Endothelial cell of umbilical vein (primary cell): ENCODE measurements around the gene MYCBP. TPM values are rescaled to one million over a fixed set of nuclear protein-coding genes. Genes with fewer than 3 reads are reported as not detected.

Experiments
- Bru-seq: library from RNA; stranded (reverse); fragments of 400-500 nt; gene quantifications from one replicate; lab custom pipeline; 2021; lab: Mats Ljungman, UMichigan
- BruChase-seq, 2 experiments: library from RNA; stranded (reverse); fragments of 400-500 nt; gene quantifications; one replicate each; lab custom pipeline; 2021; lab: Mats Ljungman, UMichigan
- BruUV-seq: library from RNA; stranded (reverse); fragments of 400-500 nt; replicated peaks from 2 replicates; lab custom pipeline; 2021; lab: Mats Ljungman, UMichigan
- CTCF ChIA-PET: fragments of 300-600, 350-600 bp; sonication (Branson Sonifier 250); formaldehyde crosslinking; loops from one replicate; lab custom pipeline; 2021; ENCODE audit warnings: antibody characterized with exemption, inconsistent platforms; lab: Charles Lee
- POLR2A ChIA-PET: fragments of 300-600, 350-600 bp; sonication (Branson Sonifier 250); formaldehyde crosslinking; loops from one replicate; lab custom pipeline; 2021; ENCODE audit warnings: antibody characterized with exemption, inconsistent platforms; lab: Charles Lee
- DNase-seq: peaks from one replicate; pipeline ENCODE4 v3.0.0-alpha.2; 2011; ENCODE audit warnings: low read depth, low spot score
- FAIRE-seq: peaks from 2 replicates; lab custom pipeline; 2011; peaks lifted over from hg19 to GRCh38; lab: Jason Lieb, UNC
- H2AFZ ChIP-seq: 2 replicates; pipeline ENCODE4 v1.6.0; 2012; ENCODE audit warnings: low read depth, low read length, control low read depth, inconsistent platforms
- H3K27ac ChIP-seq: 2 replicates; pipeline ENCODE4 v1.5.1; 2011; ENCODE audit warnings: low read depth, mild to moderate bottlenecking, control low read depth, low read length, moderate library complexity; ENCODE audit not compliant: insufficient read depth
- H3K27me3 ChIP-seq, 2 experiments: 2 replicates each; pipeline versions ENCODE4 v1.6.0 to v1.6.1; 2011; ENCODE audit warnings: low read length in 2 of 2, mixed read lengths in 1 of 2; ENCODE audit not compliant: control insufficient read depth in 2 of 2, insufficient read depth in 2 of 2
- H3K36me3 ChIP-seq, 2 experiments: 2 replicates in 1 of 2; 3 replicates in 1 of 2; pipeline ENCODE4 v1.5.1; 2011; ENCODE audit warnings: low read length in 2 of 2, mild to moderate bottlenecking in 1 of 2, moderate library complexity in 1 of 2; ENCODE audit not compliant: control insufficient read depth in 2 of 2, insufficient read depth in 2 of 2; ENCODE audit errors: extremely low read depth in 1 of 2
- H3K4me1 ChIP-seq: 3 replicates; pipeline ENCODE4 v1.5.1; 2011; ENCODE audit warnings: mild to moderate bottlenecking, low read length; ENCODE audit not compliant: control insufficient read depth, insufficient read depth; ENCODE audit errors: extremely low read depth
- H3K4me2 ChIP-seq: 2 replicates; pipeline ENCODE4 v1.6.1; 2011; ENCODE audit warnings: low read length, control low read depth, mixed read lengths; ENCODE audit not compliant: insufficient read depth
- H3K4me3 ChIP-seq, 3 experiments: fragments of 200-600 bp in 1 of 3; sonication (generic), shearing (Covaris generic) in 1 of 3; replicated peaks in 1 of 3; 2 replicates each; pipeline ENCODE4 v1.5.1; 2011 to 2016; ENCODE audit warnings: control low read depth in 3 of 3, low read length in 3 of 3, mild to moderate bottlenecking in 2 of 3, inconsistent platforms in 1 of 3, low read depth in 1 of 3, moderate library complexity in 1 of 3; ENCODE audit not compliant: insufficient read depth in 1 of 3
- H3K79me2 ChIP-seq: 2 replicates; pipeline ENCODE4 v1.6.0; 2012; ENCODE audit warnings: low read length, inconsistent platforms; ENCODE audit not compliant: control insufficient read depth, insufficient read depth
- H3K9ac ChIP-seq: replicated peaks from 2 replicates; pipeline ENCODE3; 2011; ENCODE audit warnings: low read length, control low read depth; ENCODE audit not compliant: insufficient read depth; ENCODE audit errors: extremely low read depth
- H3K9me1 ChIP-seq: replicated peaks from 3 replicates; pipeline ENCODE4 v1.6.0; 2011; ENCODE audit warnings: mild to moderate bottlenecking, low read length; ENCODE audit not compliant: control insufficient read depth, insufficient read depth; ENCODE audit errors: extremely low read depth
- H3K9me3 ChIP-seq: replicated peaks from 2 replicates; pipeline ENCODE4 v1.5.1; 2012; ENCODE audit warnings: low read length, inconsistent platforms; ENCODE audit not compliant: control insufficient read depth, insufficient read depth
- H4K20me1 ChIP-seq: replicated peaks from 2 replicates; pipeline ENCODE3; 2011; ENCODE audit warnings: mild to moderate bottlenecking, low read length; ENCODE audit not compliant: control insufficient read depth, insufficient read depth; ENCODE audit errors: extremely low read depth
- FOS ChIP-seq: IDR thresholded peaks from 2 replicates; pipeline ENCODE4 v1.6.1; 2011; ENCODE audit warnings: mild to moderate bottlenecking, low read length, moderate library complexity, borderline replicate concordance; ENCODE audit not compliant: insufficient read depth
- JUN ChIP-seq: IDR thresholded peaks from 2 replicates; pipeline ENCODE4 v1.6.1; 2011; ENCODE audit warnings: borderline replicate concordance, low read depth; ENCODE audit not compliant: insufficient read length, insufficient read depth
- POLR2A ChIP-seq: IDR thresholded peaks from 2 replicates; pipeline ENCODE4 v1.6.1; 2012; ENCODE audit warnings: low read depth, mild to moderate bottlenecking, control low read depth, low read length
- POLR2AphosphoS5 ChIP-seq: IDR thresholded peaks from 2 replicates; pipeline ENCODE4 v1.6.1; 2012; ENCODE audit warnings: low read depth, mild to moderate bottlenecking, control low read depth, low read length, moderate library complexity; ENCODE audit not compliant: insufficient read depth
- dilution Hi-C: fragments of 300-500 bp; cut with MboI; formaldehyde crosslinking; loops from one replicate; pipeline ENCODE4 v1.15.0; 2019; ENCODE audit warnings: low sequenced_read_pairs; ENCODE audit not compliant: extremely low pct_ligation_motif_present
- intact Hi-C: fragments of 100-400 bp; cut with micrococcal nuclease; formaldehyde crosslinking; loops from one replicate; pipeline ENCODE4 v1.10.0; 2022
- long read RNA-seq: library from polyadenylated mRNA; stranded (forward); transcript quantifications from one replicate; pipeline ENCODE4 v2.0.0, GENCODE V29; 2021
- polyA minus RNA-seq, 3 experiments: library from RNA; depleted of rRNA, polyadenylated mRNA; stranded (reverse); fragments of >200 nt; gene quantifications; 1 replicate in 1 of 3; 2 replicates in 2 of 3; pipeline ENCODE4 v1.2.3, GENCODE V29; 2011
- polyA plus RNA-seq, 4 experiments: library from polyadenylated mRNA; depleted of rRNA in 3 of 4; stranded (reverse) in 3 of 4; unstranded in 1 of 4; fragments of >200 nt; gene quantifications; 2 replicates each; pipeline versions ENCODE4 v1.2.1 to v1.2.3, GENCODE V29; 2011 to 2012; ENCODE audit warnings: missing spikeins in 1 of 4
- total RNA-seq: library from RNA; stranded (reverse); gene quantifications from 2 replicates; pipeline ENCODE4 v1.2.3, GENCODE V29; 2021
- TF ChIP-seq, protein P1 (sequence below), 2 donors: IDR thresholded peaks; 1 replicate in 1 of 2; 2 replicates in 1 of 2; pipeline ENCODE4 v1.5.1; 2011; ENCODE audit warnings: low read length in 2 of 2, mild to moderate bottlenecking in 2 of 2, moderate library complexity in 2 of 2, control low read depth in 1 of 2, inconsistent platforms in 1 of 2, low read depth in 1 of 2; ENCODE audit not compliant: insufficient read depth in 1 of 2; ENCODE audit errors: extremely low read depth in 1 of 2

MYCBP gene, protein sequence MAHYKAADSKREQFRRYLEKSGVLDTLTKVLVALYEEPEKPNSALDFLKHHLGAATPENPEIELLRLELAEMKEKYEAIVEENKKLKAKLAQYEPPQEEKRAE
- total RNA-seq (13.1 and 23.1 TPM in 2 replicates), polyA plus RNA-seq (8.4 and 9.5 TPM in 2 replicates), polyA minus RNA-seq (8.7 and 11.3 TPM in 2 replicates), Bru-seq, nascent RNA (percentile 61 among the genes with signal in this experiment), BruChase-seq, experiment 1, labeled RNA remaining after a 6-hour chase (percentile 93 among the genes with signal in this experiment), BruChase-seq, experiment 2, labeled RNA remaining after a 2-hour chase (percentile 80 among the genes with signal in this experiment)
- 9.8 and 11.7 TPM in 2 replicates for polyA plus RNA-seq (2011; cell fraction: cytosol; rRNA removed)
- polyA plus RNA-seq (2011; cell fraction: nucleus; rRNA removed) = 4.8 and 5.9 TPM in 2 replicates
- 9.2 and 18.4 TPM in 2 replicates for polyA plus RNA-seq (2012)
- polyA minus RNA-seq (2011; cell fraction: cytosol; rRNA and poly(A)+ RNA removed) = 19.2 TPM
- polyA minus RNA-seq (2011; cell fraction: nucleus; rRNA and poly(A)+ RNA removed) = 1.5 and 3.2 TPM in 2 replicates
- long read RNA-seq, transcript MYCBP-201 (5 exons, 2,818 nt) = major isoform, 59 of 89 reads
- long read RNA-seq, partial matches to known transcripts = 0 of 89 reads
- long read RNA-seq, other reads (novel, unspliced or antisense) = 25 of 89 reads

DNA sequence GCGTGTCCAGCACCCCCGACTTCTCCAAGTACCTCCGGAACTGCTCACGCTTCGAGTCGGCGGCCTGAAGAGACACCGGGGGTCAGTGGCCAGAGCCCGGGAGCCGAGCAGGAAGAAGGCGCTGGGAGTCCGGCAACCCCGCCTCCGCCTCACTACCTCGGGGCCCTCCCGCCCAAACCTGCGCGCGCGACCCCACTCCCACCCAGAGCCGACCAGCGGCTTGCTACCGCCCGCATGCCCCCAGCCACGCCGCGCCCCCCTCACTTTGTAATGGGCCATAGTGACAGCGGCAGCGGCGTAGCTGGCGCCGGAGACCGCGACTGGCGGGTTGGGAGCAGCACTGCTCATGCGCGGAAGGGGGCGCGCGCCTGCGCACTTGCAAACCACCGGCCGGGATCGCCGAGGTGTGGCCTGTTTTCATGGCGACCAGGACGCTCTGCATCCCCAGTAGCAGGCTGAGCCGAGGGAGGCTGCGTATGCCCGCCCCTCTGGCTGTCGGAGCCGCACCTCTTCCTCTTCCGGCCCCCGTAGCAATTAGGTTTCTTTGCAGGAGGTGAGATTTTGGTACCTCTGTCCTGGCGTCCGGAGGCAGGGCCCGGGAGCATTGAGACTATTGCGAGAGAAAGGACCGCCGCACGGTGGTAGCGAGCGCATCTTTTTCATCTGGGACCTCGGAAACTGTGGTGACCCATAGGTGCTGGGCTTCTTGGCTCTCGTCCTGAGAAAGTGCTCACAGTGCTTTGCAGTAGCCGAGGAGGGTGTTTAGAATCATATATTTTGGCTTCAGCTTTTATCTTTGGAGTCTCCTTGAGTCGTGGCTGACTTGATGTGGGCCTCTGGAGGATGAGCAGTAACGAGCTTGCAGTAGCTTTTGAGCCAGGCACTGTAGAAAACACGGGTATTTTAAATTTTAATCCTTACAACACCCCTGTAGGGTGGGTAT is at the start of gene MYCBP:
TSS of gene MYCBP (minus strand) at position 322 of the 943 bp plus-strand sequence. CDS start at position 279, 43 bp downstream.
- Histone ChIP-seq H3K4me2 (peak within 1 kb of the TSS; percentile 88), H2AFZ (peak within 1 kb of the TSS; percentile 90), H3K9me1 (no peaks in the 10 kb centered on the region), H3K27me3 (no peaks in the 10 kb centered on the region), H3K27ac (peak within 1 kb of the TSS; percentile 12), H3K9me3 (no peaks in the 10 kb centered on the region), H3K4me3 (peak within 1 kb of the TSS; percentile 74 to 86 (median 83)), H3K36me3 (no peaks in the 10 kb centered on the region), H3K9ac (peak within 1 kb of the TSS; percentile 59), H3K4me1 (peaks cover 12% of the 10 kb centered on the region), H3K79me2 (peaks cover 8% of the 10 kb centered on the region), H4K20me1 (no peaks in the 10 kb centered on the region)
- ChIA-PET CTCF (interaction anchor here (0.6 to 1.2 kb wide), 3 partner anchors 205 to 826 kb away, joined by 3 to 6 read pairs (median 3); partner anchors contain the start of gene POU3F1), POLR2A (interaction anchor here (0.8 kb wide), 1 partner anchor 154 kb away, joined by 3 read pairs; no protein-coding TSS in a partner anchor)
- FAIRE-seq (peak; percentile 97), DNase-seq (peak; percentile 98)
- dilution Hi-C loops (no loop called here), intact Hi-C loops (loop anchor here (1.0 kb wide), 2 partner anchors 14 to 118 kb away; partner anchors contain the start of genes AKIRIN1 and RRAGC)
- TF ChIP-seq, protein P1, sequence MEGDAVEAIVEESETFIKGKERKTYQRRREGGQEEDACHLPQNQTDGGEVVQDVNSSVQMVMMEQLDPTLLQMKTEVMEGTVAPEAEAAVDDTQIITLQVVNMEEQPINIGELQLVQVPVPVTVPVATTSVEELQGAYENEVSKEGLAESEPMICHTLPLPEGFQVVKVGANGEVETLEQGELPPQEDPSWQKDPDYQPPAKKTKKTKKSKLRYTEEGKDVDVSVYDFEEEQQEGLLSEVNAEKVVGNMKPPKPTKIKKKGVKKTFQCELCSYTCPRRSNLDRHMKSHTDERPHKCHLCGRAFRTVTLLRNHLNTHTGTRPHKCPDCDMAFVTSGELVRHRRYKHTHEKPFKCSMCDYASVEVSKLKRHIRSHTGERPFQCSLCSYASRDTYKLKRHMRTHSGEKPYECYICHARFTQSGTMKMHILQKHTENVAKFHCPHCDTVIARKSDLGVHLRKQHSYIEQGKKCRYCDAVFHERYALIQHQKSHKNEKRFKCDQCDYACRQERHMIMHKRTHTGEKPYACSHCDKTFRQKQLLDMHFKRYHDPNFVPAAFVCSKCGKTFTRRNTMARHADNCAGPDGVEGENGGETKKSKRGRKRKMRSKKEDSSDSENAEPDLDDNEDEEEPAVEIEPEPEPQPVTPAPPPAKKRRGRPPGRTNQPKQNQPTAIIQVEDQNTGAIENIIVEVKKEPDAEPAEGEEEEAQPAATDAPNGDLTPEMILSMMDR (IDR thresholded peaks at IDR 0.05; ENCODE audit: extremely low read depth in 1 of 2, insufficient read depth in 1 of 2, low read depth in 1 of 2, low read length in 2 of 2) = no peak
- no peak for TF ChIP-seq JUN
- TF ChIP-seq POLR2AphosphoS5 = peak; percentile 79
- TF ChIP-seq POLR2A = peak; percentile 89
- no peak for TF ChIP-seq FOS
- TSS peak; percentile 67 for BruUV-seq
